Endometrial microvascular endothelial cells (primary cell): ENCODE measurements around the gene DENND4C. TPM values are rescaled to one million over a fixed set of nuclear protein-coding genes. Genes with fewer than 3 reads are reported as not detected.
"Not testable (repeated sequence)": the region's sequence is repeated elsewhere in the genome, so short reads cannot be mapped to it uniquely, and the experiment has no call there.

Experiments
- in situ Hi-C: cut with HindIII; loops from 2 replicates; pipeline ENCODE4 v1.10.0; 2017; ENCODE audit warnings: low sequenced_read_pairs, low pct_unique_long_range_greater_than_20kb; ENCODE audit errors: inconsistent ontology term
- total RNA-seq: library from RNA; depleted of rRNA; stranded (reverse); fragments of >200 nt; gene quantifications from one replicate; pipeline ENCODE4 v1.2.3, GENCODE V29; 2015; ENCODE audit errors: inconsistent ontology term

DENND4C gene
- total RNA-seq, 1 donor from 2014 or later = 29.5 TPM

DNA sequence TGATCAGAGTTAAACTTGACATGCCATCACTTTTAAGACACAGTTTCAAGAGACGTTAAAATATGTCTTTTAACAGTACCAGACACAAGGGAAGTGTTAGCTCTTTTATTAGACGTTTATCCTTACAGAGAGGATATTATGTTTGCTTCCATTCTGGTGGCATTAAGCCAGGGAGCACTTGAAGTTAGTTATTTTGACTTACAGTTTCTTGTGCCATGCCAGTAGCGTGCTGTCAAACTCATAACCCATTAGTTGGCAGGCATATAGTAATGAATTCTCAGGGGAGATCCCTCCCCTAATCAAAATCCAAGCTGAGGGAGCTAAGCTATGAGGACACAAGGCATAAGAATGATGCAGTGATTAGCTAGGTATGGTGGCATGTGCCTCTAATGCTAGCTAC is 83.1 kb downstream of the DENND4C start:
- in situ Hi-C loops = no loop called here

DNA sequence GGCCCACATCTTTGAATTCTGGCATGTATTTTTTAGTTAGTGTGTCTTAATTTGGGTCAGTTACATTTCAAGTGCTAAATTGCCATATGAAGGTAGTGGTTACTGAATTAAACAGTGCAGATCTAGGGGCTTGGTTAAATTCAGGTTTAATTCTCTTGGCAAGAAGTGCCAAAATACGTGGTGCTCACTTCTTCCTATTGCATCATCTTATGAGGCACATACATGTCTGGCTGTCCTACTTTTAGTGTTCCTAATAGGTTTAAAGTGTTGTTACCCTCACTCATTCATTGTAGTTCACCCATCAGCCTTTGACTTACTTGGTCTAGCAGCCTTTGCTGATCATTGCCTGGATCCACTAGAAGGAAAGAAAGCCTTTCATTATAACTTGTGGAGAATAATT is 90.0 kb downstream of the DENND4C start:
- in situ Hi-C loops = no loop called here

DNA sequence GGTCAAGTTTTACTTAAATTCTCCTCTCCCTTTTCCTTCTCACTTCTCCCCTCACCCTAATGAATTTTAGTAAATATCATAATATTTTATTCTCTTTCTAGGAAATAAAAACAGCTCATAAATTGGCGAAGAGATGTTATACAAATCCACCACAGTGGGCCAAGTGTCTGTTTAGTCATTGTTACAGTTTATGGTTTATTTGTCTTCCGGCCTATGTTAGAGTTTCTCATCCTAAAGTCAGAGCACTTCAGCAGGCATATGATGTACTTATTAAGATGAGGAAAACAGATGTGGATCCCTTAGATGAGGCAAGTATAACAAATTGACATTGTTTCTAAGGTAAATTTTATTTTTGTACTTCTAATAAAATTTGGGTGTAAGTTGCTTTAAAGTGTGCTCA is 101.4 kb downstream of the DENND4C start:
- in situ Hi-C loops = no loop called here

DNA sequence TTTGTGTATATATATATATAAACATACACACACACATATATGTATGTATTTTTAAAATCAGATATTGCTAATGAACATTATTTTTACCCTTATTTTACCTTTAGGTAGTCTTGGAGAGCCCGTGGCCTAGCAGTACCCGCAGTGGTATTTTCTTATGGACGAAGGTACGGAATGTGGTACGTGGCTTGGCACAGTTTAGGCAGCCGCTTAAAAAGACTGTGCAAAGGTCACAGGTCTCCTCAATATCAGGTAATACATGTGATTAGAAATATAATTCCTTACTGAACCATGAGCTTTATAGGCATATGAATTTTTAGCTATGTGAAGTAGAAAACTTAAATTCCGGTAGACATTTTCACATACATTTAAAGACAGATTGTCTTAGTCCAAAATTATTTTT is 105.7 kb downstream of the DENND4C start:
- in situ Hi-C loops = no loop called here

DNA sequence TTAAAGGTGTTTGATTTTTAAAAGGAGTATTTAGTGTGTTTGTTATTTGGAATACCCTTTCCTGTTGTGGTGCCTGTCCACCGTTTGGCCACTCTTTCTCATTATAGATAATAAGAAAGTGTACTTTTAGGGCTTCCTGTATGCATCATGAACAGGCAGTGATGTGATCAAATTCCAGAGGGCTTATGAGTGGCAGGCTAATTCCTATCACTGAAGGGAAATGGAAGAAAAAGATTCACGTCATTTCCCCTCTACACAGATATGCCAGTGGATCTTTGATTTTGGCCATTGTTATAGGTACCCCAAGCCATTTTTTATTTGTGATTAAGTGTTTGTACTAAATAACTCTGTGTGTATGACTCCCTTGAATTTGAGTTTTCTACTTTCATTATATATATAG is 112.5 kb downstream of the DENND4C start:
- in situ Hi-C loops = no loop called here

DNA sequence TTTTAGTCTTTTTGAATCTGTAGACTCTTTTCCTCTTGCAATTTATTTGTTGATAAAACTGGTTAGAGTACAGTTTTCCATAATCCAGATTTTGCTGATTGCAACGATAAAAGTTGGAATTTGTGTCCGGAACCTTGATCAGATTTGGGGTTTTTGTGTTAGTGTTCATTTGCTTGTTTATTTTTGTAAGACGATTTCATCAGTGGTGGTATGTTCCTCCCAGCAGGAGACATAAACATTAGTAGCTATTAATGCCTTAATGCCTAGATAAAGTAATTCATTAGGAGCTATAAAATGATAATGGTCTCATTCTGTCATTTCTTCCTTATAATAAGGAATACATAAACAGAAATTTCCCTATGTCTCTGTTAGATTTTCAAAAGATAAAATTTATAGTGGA is 128.2 kb downstream of the DENND4C start:
- in situ Hi-C loops = no loop called here

DNA sequence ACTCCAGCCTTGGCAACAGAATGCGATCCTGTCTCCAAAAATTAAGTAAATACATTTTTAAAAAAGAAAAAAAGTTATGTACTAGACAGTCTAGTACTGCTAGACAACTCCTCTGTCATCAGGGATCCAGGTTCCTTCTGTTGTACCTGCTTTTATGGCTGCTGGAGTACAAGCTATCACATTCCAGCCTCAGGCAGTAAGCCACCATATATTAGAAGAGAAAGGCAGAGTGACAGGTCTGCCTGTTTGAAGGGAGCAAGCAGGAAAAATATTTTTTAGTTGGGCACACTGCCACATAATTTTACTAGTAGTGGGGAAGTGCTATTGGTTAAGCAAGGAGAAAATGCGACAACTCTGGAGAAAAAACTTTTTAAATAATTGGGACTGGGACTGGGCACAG is 138.6 kb downstream of the DENND4C start:
- in situ Hi-C loops = no loop called here

DNA sequence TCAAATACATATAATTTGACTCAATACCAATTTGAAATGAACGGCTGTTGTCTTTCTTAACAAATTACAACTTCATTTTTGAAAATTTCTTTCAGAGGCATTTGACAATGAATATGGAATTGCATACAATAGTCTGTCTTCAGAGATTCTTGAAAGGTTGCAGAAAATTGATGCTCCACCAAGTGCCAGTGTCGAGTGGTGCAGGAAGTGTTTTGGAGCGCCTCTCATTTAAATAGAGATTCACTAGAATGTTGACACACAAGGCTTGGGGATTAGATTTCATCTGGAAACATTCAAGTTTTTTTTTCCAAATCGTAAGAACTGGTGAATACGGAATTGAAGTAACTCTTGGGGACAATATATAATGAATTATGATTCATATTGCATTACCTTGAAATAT is 141.4 kb downstream of the DENND4C start:
- in situ Hi-C loops = no loop called here

DNA sequence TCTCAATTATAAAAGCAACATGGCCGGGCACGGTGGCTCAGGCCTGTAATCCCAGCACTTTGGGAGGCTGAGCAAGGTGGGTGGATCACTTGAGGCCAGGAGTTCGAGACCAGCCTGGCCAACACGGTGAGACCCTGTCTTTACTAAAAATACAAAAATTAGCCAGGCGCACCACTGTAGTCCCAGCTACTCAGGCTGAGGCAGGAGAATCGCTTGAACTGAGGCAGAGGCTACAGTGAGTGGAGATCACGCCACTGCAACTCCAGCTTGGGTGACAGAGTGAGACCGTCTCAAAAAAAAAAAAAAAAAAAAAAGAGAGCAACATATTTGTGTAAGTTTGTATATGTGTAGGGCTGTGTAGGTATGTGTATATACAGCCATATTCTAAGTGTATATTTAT is 142.1 kb downstream of the DENND4C start:
- in situ Hi-C loops = no loop called here

DNA sequence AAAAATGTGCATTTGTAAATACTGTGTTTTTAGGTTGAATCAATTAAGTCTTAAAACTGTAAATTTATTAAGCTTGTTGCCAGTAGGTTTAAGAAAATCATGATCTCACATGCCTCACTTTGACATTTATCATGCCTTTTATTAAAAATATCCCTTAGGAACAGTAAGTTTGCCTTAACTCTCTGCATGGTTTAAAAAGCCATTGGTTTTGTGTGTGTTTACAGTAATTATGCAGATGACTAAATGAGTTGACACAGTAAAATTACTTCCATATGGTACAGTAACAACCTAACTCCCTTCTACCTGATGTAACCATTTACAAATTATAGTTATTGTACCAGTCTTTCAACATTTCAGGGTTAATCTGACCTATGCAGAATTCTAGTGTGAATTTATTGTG is 143.0 kb downstream of the DENND4C start:
- in situ Hi-C loops = no loop called here

DNA sequence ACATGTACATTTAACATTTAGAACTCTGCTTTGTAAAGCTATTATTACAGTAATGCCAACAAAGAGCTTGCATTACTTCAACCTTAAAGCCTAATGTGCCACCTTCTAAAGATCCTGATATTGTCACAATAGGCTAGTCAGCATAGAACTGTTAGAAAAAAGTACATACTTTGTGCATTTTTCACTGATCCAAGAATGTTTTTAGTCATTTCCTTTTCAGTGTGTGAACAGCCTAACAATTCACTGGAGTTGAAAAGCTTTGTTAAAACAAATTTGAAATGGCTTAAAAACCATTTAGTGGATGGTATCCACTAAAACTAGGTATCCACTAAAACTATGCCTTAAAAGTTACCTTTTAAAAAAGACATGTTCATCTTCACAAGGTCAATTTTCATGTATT is 145.0 kb downstream of the DENND4C start:
- in situ Hi-C loops = no loop called here

DNA sequence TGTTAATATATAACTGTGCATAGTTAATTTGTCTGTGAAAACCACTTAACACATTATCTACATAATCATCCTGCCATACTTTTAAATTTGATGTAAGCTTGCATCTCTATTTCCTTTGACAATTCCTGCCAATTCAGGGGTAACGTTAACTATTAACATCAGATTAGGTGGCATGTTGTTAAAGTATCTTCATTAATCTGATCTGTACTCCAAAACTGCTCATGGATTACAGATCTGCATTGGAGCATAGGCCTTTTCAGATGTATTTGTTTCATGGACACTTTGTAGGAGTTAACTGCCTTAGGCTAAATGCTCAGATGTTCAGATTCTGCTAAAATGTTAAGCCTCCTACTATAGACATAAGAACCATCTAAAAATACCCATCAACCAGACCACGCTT is 146.4 kb downstream of the DENND4C start:
- in situ Hi-C loops = no loop called here

DNA sequence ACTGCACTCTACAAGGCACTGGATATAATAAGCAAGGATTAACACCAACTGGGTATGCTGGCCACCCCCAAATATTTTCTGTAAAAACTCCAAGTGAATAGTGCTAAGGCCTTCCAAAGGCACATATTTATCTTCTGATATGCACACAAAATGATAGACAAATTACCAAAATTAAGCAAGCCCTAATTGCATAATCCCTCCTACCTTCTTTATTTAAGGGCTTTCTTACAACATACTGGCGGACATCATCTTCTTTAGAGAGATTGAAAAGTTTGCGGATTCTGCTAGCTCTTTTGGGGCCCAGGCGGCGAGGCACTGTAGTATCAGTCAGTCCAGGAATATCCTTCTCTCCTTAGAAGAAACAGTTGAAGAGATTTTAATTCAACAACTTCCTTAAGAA is 147.7 kb downstream of the DENND4C start:
- in situ Hi-C loops = no loop called here

DNA sequence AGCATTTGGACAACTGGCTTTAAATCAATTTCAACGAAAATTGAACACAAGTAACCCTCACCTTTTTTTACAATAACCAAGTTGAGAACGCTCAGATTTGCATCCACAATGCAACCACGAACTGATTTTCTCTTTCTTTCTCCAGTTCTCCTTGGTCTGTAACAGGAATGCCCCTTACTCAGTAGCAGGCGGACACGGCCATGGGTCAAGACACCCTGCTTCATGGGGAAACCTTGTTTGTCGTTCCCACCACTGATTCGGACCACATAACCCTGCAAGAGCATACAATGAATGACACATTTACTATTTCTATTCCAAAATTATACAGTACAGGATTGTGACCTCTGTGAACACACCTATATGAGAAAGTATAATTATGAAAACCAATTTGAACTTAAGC is 148.2 kb downstream of the DENND4C start:
- in situ Hi-C loops = no loop called here

DNA sequence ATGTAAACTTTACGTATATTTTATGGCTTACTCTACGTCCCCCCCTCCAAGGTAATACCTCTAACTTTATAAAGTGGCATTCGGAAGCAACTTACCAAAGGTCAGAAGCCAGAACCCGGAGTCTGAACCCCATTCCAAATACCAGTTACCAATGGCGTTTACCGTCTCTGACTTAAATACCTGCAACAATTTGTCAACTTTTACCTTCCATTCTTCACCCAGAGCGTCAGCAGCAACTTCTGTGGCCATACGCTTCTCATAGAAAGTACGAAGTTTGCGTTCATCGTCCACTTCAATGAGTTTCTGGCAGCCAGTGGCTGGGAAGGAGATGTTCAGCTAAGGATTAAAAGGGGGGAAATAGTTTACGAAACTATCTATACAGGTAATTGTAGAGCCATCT is 148.8 kb downstream of the DENND4C start:
- in situ Hi-C loops = no loop called here

DNA sequence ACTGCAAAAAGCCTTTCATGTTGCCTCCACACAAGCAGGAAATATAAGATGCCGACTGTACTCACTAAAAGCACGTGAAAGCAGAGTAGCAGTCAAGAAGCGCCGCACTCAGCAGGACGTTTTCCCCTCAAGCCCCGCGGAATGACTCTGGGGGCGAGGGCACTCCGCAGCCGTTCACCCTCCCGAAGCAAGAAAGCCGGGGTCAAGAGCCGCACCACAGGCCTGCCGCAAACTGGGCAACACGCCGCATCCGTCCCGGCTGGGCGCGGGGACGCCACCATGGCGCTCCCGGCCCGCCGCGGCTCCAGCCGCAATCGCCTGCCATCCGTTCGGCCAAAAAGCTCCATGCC is 149.2 kb downstream of the DENND4C start:
- in situ Hi-C loops = no loop called here

DNA sequence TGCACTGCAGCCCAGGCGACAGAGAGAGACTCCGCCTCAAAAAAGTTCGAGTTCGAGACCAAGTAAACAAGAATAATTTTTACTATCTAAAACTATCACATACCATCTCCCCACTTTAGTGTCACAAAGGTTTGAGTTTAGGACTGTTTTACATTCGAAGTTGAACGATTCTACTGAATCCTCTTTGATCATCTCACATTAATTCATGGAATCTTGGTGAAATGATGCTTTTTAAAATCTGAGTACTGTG is 150.3 kb downstream of the DENND4C start:
- in situ Hi-C loops = no loop called here

DNA sequence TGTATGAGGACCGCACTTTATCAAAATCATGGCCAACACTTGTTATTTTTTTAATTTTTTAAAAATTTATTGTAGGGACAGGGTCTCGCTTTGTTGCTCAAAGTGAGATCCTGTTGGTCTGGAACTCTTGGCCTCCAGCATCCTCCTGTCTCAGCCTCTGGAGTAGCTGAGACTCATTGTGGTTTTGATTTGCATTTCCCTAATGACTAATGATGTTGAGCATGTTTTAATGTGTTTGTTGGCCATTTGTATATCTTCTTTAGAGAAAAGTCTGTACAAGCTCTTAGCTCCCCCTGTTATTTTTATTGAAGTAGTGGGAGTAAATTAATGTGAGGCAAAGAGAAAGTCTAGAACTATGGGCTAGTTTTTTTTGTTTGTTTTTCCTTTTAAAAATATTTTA is 151.2 kb downstream of the DENND4C start:
- in situ Hi-C loops = no loop called here

DNA sequence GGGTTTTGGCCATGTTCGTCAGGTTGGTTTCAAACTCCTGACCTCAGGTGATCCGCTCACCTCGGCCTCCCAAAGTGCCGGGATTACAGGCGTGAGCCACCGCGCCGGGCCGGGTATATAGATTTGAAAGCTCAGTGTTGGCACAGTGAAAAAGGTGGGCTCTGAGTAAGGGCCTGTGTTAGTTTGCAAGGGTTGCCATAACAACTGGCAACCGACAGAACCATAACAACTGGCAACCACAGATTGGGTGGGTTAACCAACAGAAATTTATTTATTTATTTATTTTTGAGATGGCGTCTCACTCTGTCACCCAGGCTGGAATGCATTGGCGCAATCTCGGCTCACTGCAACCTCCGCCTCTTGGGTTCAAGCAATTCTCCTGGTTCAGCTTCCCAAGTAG is 154.7 kb downstream of the DENND4C start:
- in situ Hi-C loops = not testable (repeated sequence)

DNA sequence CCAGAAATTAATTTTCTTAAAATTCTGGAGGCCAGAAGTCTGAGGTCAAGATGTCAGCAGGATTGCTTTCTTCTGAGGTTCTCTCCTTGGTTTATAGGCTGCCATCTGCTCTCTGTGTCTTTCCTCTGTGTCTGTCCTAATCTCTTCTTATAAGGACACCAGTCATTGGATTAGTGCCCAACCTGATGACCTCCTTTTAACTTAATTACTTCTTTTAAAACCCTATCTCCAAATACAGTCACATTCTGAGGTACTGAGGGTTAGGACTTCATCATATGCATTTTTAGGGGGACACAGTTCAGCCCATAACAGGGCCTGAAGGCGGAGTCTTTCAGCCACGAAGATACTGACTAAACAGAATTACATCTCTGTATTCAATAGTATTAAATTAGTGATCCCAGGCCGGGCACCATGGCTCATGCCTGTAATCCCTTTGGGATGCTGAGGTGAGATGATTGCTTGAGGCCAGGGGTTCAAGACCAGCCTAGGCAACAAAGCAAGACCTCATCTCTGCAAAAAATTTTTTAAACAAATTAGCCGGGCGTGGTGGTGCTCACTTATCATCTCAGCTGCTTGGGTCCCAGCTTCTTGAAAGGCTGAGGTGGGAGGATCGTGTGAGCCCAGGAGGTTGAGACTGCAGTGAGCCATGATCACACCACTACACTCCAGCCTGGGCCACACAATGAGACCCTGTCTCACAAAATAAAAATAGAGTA is 155.5 kb downstream of the DENND4C start:
- in situ Hi-C loops = no loop called here

DNA sequence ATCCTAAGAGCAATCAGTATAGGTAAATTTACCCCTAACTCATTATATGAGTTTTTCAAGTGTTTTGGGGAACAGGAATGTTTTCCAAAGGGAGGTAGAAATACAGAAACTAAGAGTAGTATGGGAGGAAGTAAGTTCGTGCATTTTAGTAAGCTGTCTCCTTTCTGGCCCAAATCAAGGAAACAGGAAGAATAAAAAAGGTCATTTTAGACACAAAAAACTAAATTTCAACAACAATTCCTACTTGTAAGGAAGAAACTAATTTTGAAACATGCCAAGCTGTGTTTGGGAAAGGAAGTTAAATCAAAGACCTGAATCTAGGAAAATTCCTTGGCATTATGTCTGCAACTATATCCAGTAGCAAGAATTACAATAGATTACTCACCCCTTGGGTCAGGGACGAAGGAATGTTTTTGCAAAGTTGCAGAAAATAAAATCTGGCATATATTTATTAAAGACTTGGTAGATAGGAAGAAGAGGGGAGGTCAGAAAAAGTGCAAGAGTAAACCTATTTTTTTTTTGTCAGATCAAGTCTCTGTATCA is 156.1 kb downstream of the DENND4C start:
- in situ Hi-C loops = no loop called here
